ENCODE results near the gene PP2D1.
"Not testable (repeated sequence)": the region's sequence is repeated elsewhere in the genome, so short reads cannot be mapped to it uniquely, and the experiment has no call there.

The PP2D1 gene

GRCh38 chr3:19967208-19967607, 44.9 kb downstream of the PP2D1 start:
- DNase-seq = no peak

GRCh38 chr3:19961960-19962359, 50.1 kb downstream of the PP2D1 start:
- DNase-seq = no peak

- DNase-seq = no peak
Measured at GRCh38 chr3:19960696-19961095, 51.4 kb downstream of the PP2D1 start.

- DNase-seq = no peak
Measured at GRCh38 chr3:19959505-19959904, 52.6 kb downstream of the PP2D1 start.

- not testable (repeated sequence) for DNase-seq
Measured at GRCh38 chr3:19957354-19957753, 54.7 kb downstream of the PP2D1 start.

GRCh38 chr3:19954676-19955075, 57.4 kb downstream of the PP2D1 start:
- no peak for DNase-seq

- DNase-seq = no peak
Measured at GRCh38 chr3:19950316-19950715, 61.7 kb downstream of the PP2D1 start.

- DNase-seq = no peak
Measured at GRCh38 chr3:19948226-19948591, 63.9 kb downstream of the PP2D1 start.

- peak; percentile 31 for DNase-seq
Measured at GRCh38 chr3:19947549-19948225, 64.4 kb downstream of the PP2D1 start.

- DNase-seq = peak; percentile 95
Measured at GRCh38 chr3:19946832-19947548, 65.1 kb downstream of the PP2D1 start, which contains the start of gene RAB5A. TSS of gene RAB5A (plus strand) at chr3:19947097. CDS start at chr3:19950899, 3,802 bp downstream.

GRCh38 chr3:19945969-19946831, 65.9 kb downstream of the PP2D1 start:
- peak; percentile 82 for DNase-seq

- DNase-seq = peak; percentile 53
Measured at GRCh38 chr3:19945534-19945933, 66.5 kb downstream of the PP2D1 start.

- DNase-seq = no peak
Measured at GRCh38 chr3:19940643-19941042, 71.4 kb downstream of the PP2D1 start.

- DNase-seq = no peak
Measured at GRCh38 chr3:19938295-19938627, 73.8 kb downstream of the PP2D1 start.

- DNase-seq = no peak
Measured at GRCh38 chr3:19937459-19938294, 74.4 kb downstream of the PP2D1 start.
